Measurements from ENCODE around the gene OR56B4. TPM values are rescaled to one million over a fixed set of nuclear protein-coding genes. Genes with fewer than 3 reads are reported as not detected.
"Not testable (repeated sequence)": the region's sequence is repeated elsewhere in the genome, so short reads cannot be mapped to it uniquely, and the experiment has no call there.

The OR56B4 gene
- not detected for total RNA-seq
- polyA plus RNA-seq: not detected
- long read RNA-seq, donor 1, partial matches to known transcripts: 0 of 1 reads
- long read RNA-seq, donor 1, other reads (novel, unspliced or antisense): 0 of 1 reads
- long read RNA-seq, donor 2: 0 reads
- long read RNA-seq, donor 3: 0 reads
- long read RNA-seq, donor 4: 0 reads
- long read RNA-seq, donor 5: 0 reads

GRCh38 chr11:6107384-6107783 is at the start of gene OR56B4:
TSS of gene OR56B4 (plus strand) at chr11:6107684. CDS start at chr11:6107779, 95 bp downstream.
- not testable (repeated sequence) for H3K27me3 ChIP-seq (ENCODE audit: control insufficient read depth in 3 of 3, insufficient read depth in 3 of 3, low read length in 2 of 3); H3K9me3 ChIP-seq (ENCODE audit: control insufficient read depth in 4 of 4, insufficient read depth in 3 of 4, low read length in 3 of 4); ATAC-seq (ENCODE audit: insufficient read depth, low FRiP score); H3K4me1 ChIP-seq (ENCODE audit: control insufficient read depth in 5 of 5, insufficient read depth in 5 of 5, low read length in 5 of 5); DNase-seq; H3K9ac ChIP-seq (ENCODE audit: insufficient read depth in 1 of 2, low read length in 2 of 2); H3K27ac ChIP-seq (ENCODE audit: low read depth in 1 of 2, low read length in 1 of 2); H3K4me3 ChIP-seq; H3K36me3 ChIP-seq (ENCODE audit: control insufficient read depth in 4 of 4, insufficient read depth in 4 of 4, low read length in 4 of 4)
- WGBS, 2 donors: 83 to 88% methylated on average over 6 of the region's 6 CpGs

- 52 to 62% methylated on average over 3 of the region's 3 CpGs for WGBS, 2 donors
These were observed 46.0 kb upstream of the OR56B4 start for GRCh38 chr11:6061475-6061874.

GRCh38 chr11:6062691-6063358 is 44.7 kb upstream of the OR56B4 start:
- no peaks in the 10 kb centered on the region for H3K9me3 ChIP-seq (ENCODE audit: control insufficient read depth in 4 of 4, insufficient read depth in 3 of 4, low read length in 3 of 4)
- no peak overlapping the region for H3K4me3 ChIP-seq
- H3K27ac ChIP-seq (ENCODE audit: low read depth in 1 of 2, low read length in 1 of 2): no peak overlapping the region
- peaks cover 0 to 3% (median 0%) of the 10 kb centered on the region in 3 donors for H3K27me3 ChIP-seq (ENCODE audit: control insufficient read depth in 3 of 3, insufficient read depth in 3 of 3, low read length in 2 of 3)
- DNase-seq: no peak
- TF ChIP-seq CTCF (IDR thresholded peaks at IDR 0.05; ENCODE audit: control extremely low read depth, extremely low read depth): no peak
- ATAC-seq (ENCODE audit: insufficient read depth, low FRiP score): no peak
- no peaks in the 10 kb centered on the region for H3K4me1 ChIP-seq (ENCODE audit: control insufficient read depth in 5 of 5, insufficient read depth in 5 of 5, low read length in 5 of 5)
- no peak overlapping the region for H3K9ac ChIP-seq (ENCODE audit: insufficient read depth in 1 of 2, low read length in 2 of 2)
- 68 to 80% methylated on average over 5 of the region's 5 CpGs for WGBS, 2 donors
- no peaks in the 10 kb centered on the region for H3K36me3 ChIP-seq (ENCODE audit: control insufficient read depth in 4 of 4, insufficient read depth in 4 of 4, low read length in 4 of 4)

More at GRCh38 chr11:6061475-6061874, 46.0 kb upstream of the OR56B4 start:
- no peak overlapping the region for H3K27ac ChIP-seq (ENCODE audit: low read depth in 1 of 2, low read length in 1 of 2)
- H3K36me3 ChIP-seq (ENCODE audit: control insufficient read depth in 4 of 4, insufficient read depth in 4 of 4, low read length in 4 of 4): no peaks in the 10 kb centered on the region
- no peak for TF ChIP-seq CTCF (IDR thresholded peaks at IDR 0.05; ENCODE audit: control extremely low read depth, extremely low read depth)
- DNase-seq: no peak
- H3K4me1 ChIP-seq (ENCODE audit: control insufficient read depth in 5 of 5, insufficient read depth in 5 of 5, low read length in 5 of 5): no peaks in the 10 kb centered on the region
- no peak for ATAC-seq (ENCODE audit: insufficient read depth, low FRiP score)
- H3K9me3 ChIP-seq (ENCODE audit: control insufficient read depth in 4 of 4, insufficient read depth in 3 of 4, low read length in 3 of 4): no peaks in the 10 kb centered on the region
- H3K9ac ChIP-seq (ENCODE audit: insufficient read depth in 1 of 2, low read length in 2 of 2): no peak overlapping the region
- H3K4me3 ChIP-seq: no peak overlapping the region
- peaks cover 0 to 3% (median 0%) of the 10 kb centered on the region in 3 donors for H3K27me3 ChIP-seq (ENCODE audit: control insufficient read depth in 3 of 3, insufficient read depth in 3 of 3, low read length in 2 of 3)

GRCh38 chr11:6067502-6067901 is 40.0 kb upstream of the OR56B4 start:
- H3K4me3 ChIP-seq: no peak overlapping the region
- TF ChIP-seq CTCF (IDR thresholded peaks at IDR 0.05; ENCODE audit: control extremely low read depth, extremely low read depth): no peak
- H3K36me3 ChIP-seq (ENCODE audit: control insufficient read depth in 4 of 4, insufficient read depth in 4 of 4, low read length in 4 of 4): no peaks in the 10 kb centered on the region
- no peak for DNase-seq
- H3K9ac ChIP-seq (ENCODE audit: insufficient read depth in 1 of 2, low read length in 2 of 2): no peak overlapping the region
- no peak overlapping the region for H3K27ac ChIP-seq (ENCODE audit: low read depth in 1 of 2, low read length in 1 of 2)
- H3K4me1 ChIP-seq (ENCODE audit: control insufficient read depth in 5 of 5, insufficient read depth in 5 of 5, low read length in 5 of 5): no peaks in the 10 kb centered on the region
- no peaks in the 10 kb centered on the region for H3K27me3 ChIP-seq (ENCODE audit: control insufficient read depth in 3 of 3, insufficient read depth in 3 of 3, low read length in 2 of 3)
- WGBS, 2 donors: 66 to 77% methylated on average over 4 of the region's 4 CpGs
- H3K9me3 ChIP-seq (ENCODE audit: control insufficient read depth in 4 of 4, insufficient read depth in 3 of 4, low read length in 3 of 4): no peaks in the 10 kb centered on the region
- no peak for ATAC-seq (ENCODE audit: insufficient read depth, low FRiP score)

GRCh38 chr11:6076443-6076842 is 31.0 kb upstream of the OR56B4 start:
- not testable (repeated sequence) for H3K27me3 ChIP-seq (ENCODE audit: control insufficient read depth in 3 of 3, insufficient read depth in 3 of 3, low read length in 2 of 3); H3K9me3 ChIP-seq (ENCODE audit: control insufficient read depth in 4 of 4, insufficient read depth in 3 of 4, low read length in 3 of 4); H3K36me3 ChIP-seq (ENCODE audit: control insufficient read depth in 4 of 4, insufficient read depth in 4 of 4, low read length in 4 of 4); H3K4me3 ChIP-seq; H3K9ac ChIP-seq (ENCODE audit: insufficient read depth in 1 of 2, low read length in 2 of 2); ATAC-seq (ENCODE audit: insufficient read depth, low FRiP score); H3K4me1 ChIP-seq (ENCODE audit: control insufficient read depth in 5 of 5, insufficient read depth in 5 of 5, low read length in 5 of 5); DNase-seq; H3K27ac ChIP-seq (ENCODE audit: low read depth in 1 of 2, low read length in 1 of 2)
- WGBS, 2 donors: 80 to 81% methylated on average over 2 of the region's 2 CpGs

All from lung (tissue), 16 donors.